ENCODE results near the gene SLC28A1.

SLC28A1 gene

DNA sequence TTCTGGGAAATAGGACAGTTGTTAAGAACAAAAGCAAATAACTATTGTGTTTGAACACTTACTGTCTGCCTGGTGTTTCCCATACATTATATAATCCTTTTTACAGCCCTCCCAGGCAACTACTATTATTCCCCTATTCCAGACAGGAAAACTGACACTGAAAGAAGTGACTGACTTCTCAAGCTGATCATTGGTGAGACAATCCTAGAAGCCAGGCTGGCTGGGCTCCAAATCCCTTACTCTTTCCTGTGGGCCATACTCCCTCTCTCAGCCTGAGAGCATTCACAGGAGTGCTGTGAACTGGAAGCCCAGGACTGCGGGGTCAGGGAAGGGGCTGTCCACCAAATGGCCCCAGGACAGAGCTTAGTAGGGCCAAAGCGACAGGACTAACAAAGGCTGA lies 58.0 kb downstream of the SLC28A1 start:
- DNase-seq, result no peak

DNA sequence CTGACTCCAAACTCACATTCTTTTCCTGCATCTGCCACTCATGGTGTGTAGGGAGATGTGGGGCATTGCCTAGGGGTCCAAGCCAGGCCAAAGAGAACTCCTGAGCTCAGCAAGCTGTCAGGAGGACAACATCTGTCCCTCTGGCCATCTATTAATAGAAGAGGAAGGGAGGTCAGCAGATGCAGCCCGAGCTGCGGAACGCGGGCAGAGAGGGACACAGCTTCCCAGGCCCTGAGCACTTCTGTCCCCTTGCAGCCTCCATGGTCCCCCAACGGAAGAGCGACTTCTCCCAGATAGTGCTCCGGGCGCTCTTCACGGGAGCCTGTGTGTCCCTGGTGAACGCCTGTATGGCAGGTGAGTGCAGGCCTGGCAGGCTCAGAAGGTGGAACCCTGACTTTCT lies 59.8 kb downstream of the SLC28A1 start:
- no peak for DNase-seq

GRCh38 chr15:84944861-84945260 lies 60.4 kb downstream of the SLC28A1 start:
- no peak for DNase-seq

- no peak for DNase-seq
Observed at GRCh38 chr15:84946772-84947489, 62.5 kb downstream of the SLC28A1 start.

DNA sequence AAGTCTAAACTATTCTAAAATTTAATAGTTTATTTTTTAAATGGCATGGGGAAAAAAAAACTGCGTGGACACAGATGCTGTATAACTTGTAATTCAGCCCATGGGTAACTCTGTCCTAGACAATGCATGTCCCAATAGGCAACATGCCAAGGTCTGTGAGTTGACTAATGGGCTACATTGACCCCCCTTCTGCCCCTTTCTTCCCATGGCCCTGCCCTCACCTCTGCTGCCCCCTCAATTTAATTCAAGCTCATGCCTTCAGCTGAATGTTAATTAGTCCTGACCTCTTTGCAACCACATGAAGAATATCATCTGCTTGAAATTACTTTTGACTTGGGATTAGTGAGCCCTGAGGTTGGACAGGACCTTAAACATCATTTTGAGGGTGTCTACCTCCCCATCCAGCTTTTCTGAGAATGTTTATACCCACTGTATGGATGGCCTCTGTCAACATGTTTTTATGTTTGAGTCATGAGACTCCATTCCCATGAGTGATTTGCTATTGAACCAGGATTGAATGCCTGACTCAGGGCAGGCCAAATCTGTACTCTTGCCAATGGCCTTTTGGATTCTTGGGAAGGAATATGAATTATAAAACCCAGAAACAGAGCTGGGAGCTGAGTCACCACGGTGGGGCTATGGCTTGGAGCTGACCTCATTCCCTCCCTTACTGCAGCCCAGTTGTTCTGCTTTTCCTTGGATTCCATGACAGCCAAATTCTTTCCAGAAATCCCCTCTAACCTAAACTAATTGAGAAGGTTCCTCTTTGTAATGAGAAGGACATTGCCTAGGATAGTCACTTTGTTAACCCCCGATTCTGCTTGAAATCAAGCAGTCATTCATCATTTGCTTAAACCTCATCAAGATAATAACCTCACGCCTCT lies 63.7 kb downstream of the SLC28A1 start:
- no peak for DNase-seq

DNA sequence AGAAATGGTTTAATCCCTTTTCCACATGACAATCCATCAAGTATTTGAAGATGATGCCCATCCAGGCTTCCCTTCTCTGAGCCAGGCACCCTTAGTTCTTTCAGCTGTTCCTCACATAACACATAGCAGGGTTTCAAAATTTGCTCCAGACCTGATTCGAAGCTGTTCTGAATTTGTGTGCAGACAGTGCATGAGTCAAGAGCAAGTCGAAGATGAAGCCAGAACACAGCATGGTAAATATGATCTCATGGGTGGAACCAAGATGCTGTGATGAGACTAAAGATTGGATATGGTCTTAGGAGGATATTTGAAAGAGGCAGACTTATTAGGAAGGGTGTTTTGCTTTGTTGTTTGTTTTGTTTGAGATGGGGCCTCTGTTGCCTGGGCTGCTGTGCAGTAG lies 64.6 kb downstream of the SLC28A1 start:
- no peak for DNase-seq

DNA sequence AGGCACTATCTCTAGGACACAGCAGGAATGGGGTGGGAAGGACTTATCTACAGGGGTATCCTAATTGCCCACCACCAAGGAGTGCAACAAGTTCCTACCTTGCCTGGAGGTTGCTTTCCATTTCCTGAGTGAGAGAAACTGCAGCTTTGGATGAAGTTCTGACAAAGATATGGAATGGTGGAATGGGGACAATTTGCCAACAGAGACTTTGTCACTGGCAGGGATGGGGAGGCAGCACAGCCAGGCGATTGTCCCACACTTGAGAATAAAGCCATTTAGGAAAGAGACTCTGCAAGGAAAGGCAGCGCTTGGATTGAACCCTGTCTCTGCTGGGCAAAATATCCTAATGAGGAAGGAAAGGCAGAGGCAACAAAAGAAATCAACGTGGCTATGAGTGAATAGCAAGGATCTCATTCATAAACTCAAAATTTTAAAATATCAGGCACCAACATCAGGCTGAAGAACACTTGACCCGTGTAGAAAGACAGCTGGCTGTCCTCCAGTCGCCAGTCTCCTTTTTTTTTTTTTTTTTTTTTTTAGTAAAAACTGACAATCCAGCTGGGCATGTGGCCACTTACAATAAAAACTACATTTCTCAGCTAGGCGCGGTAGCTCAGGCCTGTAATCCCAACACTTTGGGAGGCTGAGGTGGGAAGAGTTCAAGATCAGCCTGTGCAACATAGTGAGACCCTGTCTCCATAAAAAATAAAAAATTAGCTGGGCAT lies 65.5 kb downstream of the SLC28A1 start:
- no peak for DNase-seq

- peak; percentile 50 for DNase-seq
Observed at GRCh38 chr15:84950570-84951111, 66.2 kb downstream of the SLC28A1 start.

- no peak for DNase-seq
Observed at GRCh38 chr15:84951736-84952135, 67.3 kb downstream of the SLC28A1 start.

GRCh38 chr15:84953136-84953535 lies 68.7 kb downstream of the SLC28A1 start:
- no peak for DNase-seq

- DNase-seq, result no peak
Observed at GRCh38 chr15:84953726-84954125, 69.3 kb downstream of the SLC28A1 start.

DNA sequence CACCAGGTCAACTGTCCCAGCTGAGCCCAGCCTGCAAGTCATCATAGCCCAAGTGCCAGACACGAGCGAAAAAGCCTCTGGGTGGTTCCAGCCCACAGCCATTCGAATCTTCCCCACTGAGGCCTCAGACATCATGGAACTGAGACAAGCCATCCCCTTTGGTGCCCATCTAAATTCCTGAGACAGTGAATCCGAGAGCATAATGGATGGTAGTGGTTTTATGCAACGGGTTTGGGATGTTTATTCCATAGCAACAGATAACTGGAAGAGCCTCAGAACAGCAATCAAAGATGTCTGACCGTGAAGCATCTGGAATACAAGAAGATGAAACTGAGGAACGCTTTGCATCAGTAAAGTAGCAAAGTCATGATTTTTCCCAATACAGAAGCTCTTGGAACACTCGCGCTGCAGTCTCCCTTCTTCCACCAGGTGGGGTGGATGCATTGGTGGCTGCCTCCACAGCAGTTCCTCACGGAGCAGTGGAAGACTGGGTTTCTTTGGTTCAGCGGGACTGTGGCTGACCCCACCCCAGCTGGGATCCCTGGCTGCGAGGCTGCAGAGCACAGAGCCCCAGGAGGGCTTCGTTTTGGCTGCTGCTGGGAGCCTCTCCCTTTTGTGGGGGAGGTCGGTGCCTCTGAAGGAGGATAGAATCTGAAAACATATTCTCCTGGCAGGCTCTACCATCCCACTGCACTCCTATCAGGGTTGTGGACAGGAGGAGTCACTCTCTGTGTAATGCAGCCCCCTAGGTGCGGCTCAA lies 70.8 kb downstream of the SLC28A1 start:
- peak; percentile 61 for DNase-seq

DNA sequence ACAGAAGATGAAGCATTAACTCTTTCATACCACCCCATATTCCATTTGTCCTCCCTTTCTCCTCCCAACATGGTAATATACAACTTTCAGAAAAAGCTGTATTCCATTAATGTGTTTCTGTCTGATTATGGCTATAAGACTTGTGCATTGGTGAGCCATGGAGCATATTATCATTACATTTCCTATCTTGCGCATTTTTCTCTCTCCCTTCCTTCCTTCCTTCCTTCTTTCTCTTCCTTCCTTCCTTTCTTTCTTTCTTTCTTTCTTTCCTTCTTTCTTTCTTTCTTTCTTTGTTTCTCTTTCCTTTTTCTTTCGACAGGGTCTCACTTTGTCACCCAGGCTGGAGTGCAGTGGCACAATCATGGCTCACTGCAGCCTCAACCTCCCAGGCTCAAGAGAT lies 71.7 kb downstream of the SLC28A1 start:
- no peak for DNase-seq

- DNase-seq, result no peak
Observed at GRCh38 chr15:84960391-84961113, 76.1 kb downstream of the SLC28A1 start.

DNA sequence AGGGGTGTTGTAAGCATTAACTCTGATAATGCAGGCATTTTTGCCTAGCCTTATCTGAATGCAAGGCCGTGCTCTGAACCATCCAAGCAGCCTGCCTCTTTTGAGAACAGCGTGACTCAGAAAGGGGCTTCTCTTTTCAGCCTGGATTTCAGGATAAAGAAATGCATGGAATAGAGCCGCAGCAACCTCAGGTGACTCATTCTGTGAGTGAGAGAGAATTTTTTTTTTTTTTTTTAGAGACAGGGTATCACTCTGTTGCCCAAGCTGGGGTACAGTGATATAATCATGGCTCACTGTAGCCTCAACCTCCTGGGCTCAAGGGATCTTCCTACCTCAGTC lies 76.6 kb downstream of the SLC28A1 start:
- no peak for DNase-seq

DNA sequence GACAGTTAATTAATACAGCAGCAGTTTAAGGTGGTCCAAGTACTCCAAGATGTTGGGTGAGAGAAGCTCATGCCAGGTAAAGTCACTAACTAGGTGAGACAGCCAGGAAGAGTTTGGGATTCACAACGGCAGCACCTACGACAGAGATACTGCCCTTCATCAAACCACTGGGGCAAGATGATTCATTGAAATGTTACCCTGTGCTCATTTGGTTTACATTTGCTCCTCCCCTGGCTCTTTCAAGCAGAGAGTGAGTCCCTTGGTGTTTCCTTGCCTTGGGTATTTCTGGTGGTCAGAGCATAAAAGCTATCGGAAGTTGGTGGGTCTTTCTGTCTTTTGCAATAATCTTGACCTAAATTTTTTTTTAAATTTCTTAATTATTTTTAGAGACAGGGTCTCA lies 77.2 kb downstream of the SLC28A1 start:
- DNase-seq, result no peak

DNA sequence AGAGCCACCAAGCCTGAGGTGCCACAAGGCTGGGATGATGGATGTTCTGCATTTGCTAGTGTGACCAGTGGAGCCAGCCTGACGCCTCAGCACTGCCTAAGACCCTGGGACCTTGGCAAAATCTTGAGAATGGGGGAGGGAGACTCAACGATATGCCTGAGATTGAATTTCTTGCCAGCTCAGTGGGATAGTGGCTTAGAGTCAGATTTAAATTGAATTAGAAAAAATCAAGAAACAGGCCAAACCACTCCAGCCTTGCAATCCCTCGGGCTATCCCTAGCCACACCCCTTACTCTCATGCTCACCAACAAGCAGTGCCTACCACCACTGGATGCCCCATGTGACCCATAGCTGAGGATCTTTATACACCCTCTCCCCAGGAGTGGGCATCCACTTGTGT lies 78.5 kb downstream of the SLC28A1 start:
- DNase-seq, result no peak

DNA sequence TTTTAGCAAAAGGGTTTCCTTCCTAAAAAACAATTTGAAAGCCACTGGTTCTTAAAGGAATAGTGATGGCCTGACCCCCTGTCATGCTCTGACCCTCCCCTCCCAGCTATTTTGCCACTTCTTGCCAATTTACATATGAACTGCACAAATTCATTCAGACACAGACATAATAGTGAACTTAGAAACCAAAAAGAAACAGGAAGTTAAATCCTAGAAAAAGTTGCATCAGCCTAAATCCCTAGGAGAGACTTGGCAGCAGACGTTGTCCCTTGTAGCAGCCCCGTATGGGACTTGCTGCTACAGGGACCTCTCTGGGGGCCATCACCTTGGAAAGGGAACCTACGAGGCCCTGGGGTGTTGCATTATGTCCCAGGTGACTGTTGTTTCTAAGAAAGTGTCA lies 82.9 kb downstream of the SLC28A1 start:
- no peak for DNase-seq

DNA sequence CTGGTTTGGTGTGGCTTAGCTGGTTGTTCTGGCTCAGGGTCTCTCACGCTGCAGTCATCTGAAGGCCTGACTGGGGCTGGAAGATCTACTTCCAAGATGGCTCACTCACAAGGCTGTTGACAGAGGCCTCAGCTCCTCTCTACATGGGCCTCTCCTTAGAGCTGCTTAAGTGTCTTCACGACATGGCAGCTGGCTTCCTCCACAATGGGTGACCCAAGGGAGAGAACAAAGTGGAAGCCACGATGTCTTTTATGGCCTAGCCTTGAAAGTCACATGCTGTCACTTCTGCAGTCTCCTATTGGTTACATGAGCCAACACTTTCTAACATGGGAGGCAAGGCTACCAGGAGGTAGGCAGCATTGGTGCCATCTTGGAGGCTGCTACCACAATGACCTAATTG lies 83.8 kb downstream of the SLC28A1 start:
- DNase-seq, result no peak

DNA sequence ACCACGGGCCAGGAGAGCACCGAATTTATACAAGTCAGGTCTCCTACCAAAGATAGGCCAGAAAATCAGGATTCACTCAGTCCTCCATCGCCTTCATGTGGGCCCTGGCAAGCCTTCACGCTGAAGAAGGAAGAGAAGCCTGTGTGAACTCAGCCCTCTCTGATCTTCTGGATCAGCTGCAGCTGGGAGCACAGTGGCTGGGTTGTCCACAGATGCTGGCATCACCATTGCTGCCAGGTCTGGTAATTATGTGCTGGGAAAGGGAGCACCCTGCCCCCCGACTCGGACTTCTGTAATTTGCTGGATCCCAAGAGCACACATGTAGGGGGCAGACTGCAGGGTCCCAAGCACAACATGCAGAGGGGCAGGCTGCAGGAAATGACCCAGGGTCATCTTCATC lies 84.8 kb downstream of the SLC28A1 start:
- no peak for DNase-seq

GRCh38 chr15:84970843-84971242 lies 86.4 kb downstream of the SLC28A1 start:
- DNase-seq, result peak; percentile 53

All from hematopoietic multipotent progenitor cell treated with erythropoietin and hydrocortisone succinate and interleukin-3 and kit ligand, for 6 days (in vitro differentiated cells).